Endothelial cell of umbilical vein (primary cell): ENCODE results near the gene PLA2G4E. TPM values are rescaled to one million over a fixed set of nuclear protein-coding genes. Genes with fewer than 3 reads are reported as not detected.

Experiments
- BruUV-seq: library from RNA; stranded (reverse); fragments of 400-500 nt; replicated peaks from 2 replicates; lab custom pipeline; 2021; lab: Mats Ljungman, UMichigan
- CTCF ChIA-PET: fragments of 300-600, 350-600 bp; sonication (Branson Sonifier 250); formaldehyde crosslinking; loops from one replicate; lab custom pipeline; 2021; ENCODE audit warnings: antibody characterized with exemption, inconsistent platforms; lab: Charles Lee
- POLR2A ChIA-PET: fragments of 300-600, 350-600 bp; sonication (Branson Sonifier 250); formaldehyde crosslinking; loops from one replicate; lab custom pipeline; 2021; ENCODE audit warnings: antibody characterized with exemption, inconsistent platforms; lab: Charles Lee
- DNase-seq: peaks from one replicate; pipeline ENCODE4 v3.0.0-alpha.2; 2011; ENCODE audit warnings: low read depth, low spot score
- FAIRE-seq: peaks from 2 replicates; lab custom pipeline; 2011; peaks lifted over from hg19 to GRCh38; lab: Jason Lieb, UNC
- H2AFZ ChIP-seq: 2 replicates; pipeline ENCODE4 v1.6.0; 2012; ENCODE audit warnings: low read depth, low read length, control low read depth, inconsistent platforms
- H3K27ac ChIP-seq: 2 replicates; pipeline ENCODE4 v1.5.1; 2011; ENCODE audit warnings: low read depth, mild to moderate bottlenecking, control low read depth, low read length, moderate library complexity; ENCODE audit not compliant: insufficient read depth
- H3K27me3 ChIP-seq, 2 experiments: 2 replicates each; pipeline versions ENCODE4 v1.6.0 to v1.6.1; 2011; ENCODE audit warnings: low read length in 2 of 2, mixed read lengths in 1 of 2; ENCODE audit not compliant: control insufficient read depth in 2 of 2, insufficient read depth in 2 of 2
- H3K36me3 ChIP-seq, 2 experiments: 2 replicates in 1 of 2; 3 replicates in 1 of 2; pipeline ENCODE4 v1.5.1; 2011; ENCODE audit warnings: low read length in 2 of 2, mild to moderate bottlenecking in 1 of 2, moderate library complexity in 1 of 2; ENCODE audit not compliant: control insufficient read depth in 2 of 2, insufficient read depth in 2 of 2; ENCODE audit errors: extremely low read depth in 1 of 2
- H3K4me1 ChIP-seq: 3 replicates; pipeline ENCODE4 v1.5.1; 2011; ENCODE audit warnings: mild to moderate bottlenecking, low read length; ENCODE audit not compliant: control insufficient read depth, insufficient read depth; ENCODE audit errors: extremely low read depth
- H3K4me2 ChIP-seq: 2 replicates; pipeline ENCODE4 v1.6.1; 2011; ENCODE audit warnings: low read length, control low read depth, mixed read lengths; ENCODE audit not compliant: insufficient read depth
- H3K4me3 ChIP-seq, 3 experiments: fragments of 200-600 bp in 1 of 3; sonication (generic), shearing (Covaris generic) in 1 of 3; replicated peaks in 1 of 3; 2 replicates each; pipeline ENCODE4 v1.5.1; 2011 to 2016; ENCODE audit warnings: control low read depth in 3 of 3, low read length in 3 of 3, mild to moderate bottlenecking in 2 of 3, inconsistent platforms in 1 of 3, low read depth in 1 of 3, moderate library complexity in 1 of 3; ENCODE audit not compliant: insufficient read depth in 1 of 3
- H3K79me2 ChIP-seq: 2 replicates; pipeline ENCODE4 v1.6.0; 2012; ENCODE audit warnings: low read length, inconsistent platforms; ENCODE audit not compliant: control insufficient read depth, insufficient read depth
- H3K9ac ChIP-seq: replicated peaks from 2 replicates; pipeline ENCODE3; 2011; ENCODE audit warnings: low read length, control low read depth; ENCODE audit not compliant: insufficient read depth; ENCODE audit errors: extremely low read depth
- H3K9me1 ChIP-seq: replicated peaks from 3 replicates; pipeline ENCODE4 v1.6.0; 2011; ENCODE audit warnings: mild to moderate bottlenecking, low read length; ENCODE audit not compliant: control insufficient read depth, insufficient read depth; ENCODE audit errors: extremely low read depth
- H3K9me3 ChIP-seq: replicated peaks from 2 replicates; pipeline ENCODE4 v1.5.1; 2012; ENCODE audit warnings: low read length, inconsistent platforms; ENCODE audit not compliant: control insufficient read depth, insufficient read depth
- H4K20me1 ChIP-seq: replicated peaks from 2 replicates; pipeline ENCODE3; 2011; ENCODE audit warnings: mild to moderate bottlenecking, low read length; ENCODE audit not compliant: control insufficient read depth, insufficient read depth; ENCODE audit errors: extremely low read depth
- GATA2 ChIP-seq: IDR thresholded peaks from 2 replicates; pipeline ENCODE4 v1.7.0; 2011; ENCODE audit warnings: low read depth, mild to moderate bottlenecking, moderate library complexity, mixed read lengths, low read length; ENCODE audit not compliant: insufficient read length, insufficient read depth
- JUN ChIP-seq: IDR thresholded peaks from 2 replicates; pipeline ENCODE4 v1.6.1; 2011; ENCODE audit warnings: borderline replicate concordance, low read depth; ENCODE audit not compliant: insufficient read length, insufficient read depth
- MYC ChIP-seq: IDR thresholded peaks from one replicate; pipeline ENCODE4 v1.6.1; 2011; ENCODE audit warnings: mild to moderate bottlenecking, low read depth, low read length
- dilution Hi-C: fragments of 300-500 bp; cut with MboI; formaldehyde crosslinking; loops from one replicate; pipeline ENCODE4 v1.15.0; 2019; ENCODE audit warnings: low sequenced_read_pairs; ENCODE audit not compliant: extremely low pct_ligation_motif_present
- intact Hi-C: fragments of 100-400 bp; cut with micrococcal nuclease; formaldehyde crosslinking; loops from one replicate; pipeline ENCODE4 v1.10.0; 2022
- polyA plus RNA-seq, 4 experiments: library from polyadenylated mRNA; depleted of rRNA in 3 of 4; stranded (reverse) in 3 of 4; unstranded in 1 of 4; fragments of >200 nt; gene quantifications; 2 replicates each; pipeline versions ENCODE4 v1.2.1 to v1.2.3, GENCODE V29; 2011 to 2012; ENCODE audit warnings: missing spikeins in 1 of 4
- total RNA-seq: library from RNA; stranded (reverse); gene quantifications from 2 replicates; pipeline ENCODE4 v1.2.3, GENCODE V29; 2021
- TF ChIP-seq, protein P1 (sequence below): IDR thresholded peaks from 2 replicates; pipeline ENCODE4 v1.6.1; 2011; ENCODE audit not compliant: insufficient read depth, insufficient read length
- TF ChIP-seq, protein P2 (sequence below), 2 donors: IDR thresholded peaks; 1 replicate in 1 of 2; 2 replicates in 1 of 2; pipeline ENCODE4 v1.5.1; 2011; ENCODE audit warnings: low read length in 2 of 2, mild to moderate bottlenecking in 2 of 2, moderate library complexity in 2 of 2, control low read depth in 1 of 2, inconsistent platforms in 1 of 2, low read depth in 1 of 2; ENCODE audit not compliant: insufficient read depth in 1 of 2; ENCODE audit errors: extremely low read depth in 1 of 2

PLA2G4E gene
- total and polyA plus RNA-seq, 2 donors (not counting 3 experiments of a cell fraction or from before 2014, with no cell fraction given), result not detected

DNA sequence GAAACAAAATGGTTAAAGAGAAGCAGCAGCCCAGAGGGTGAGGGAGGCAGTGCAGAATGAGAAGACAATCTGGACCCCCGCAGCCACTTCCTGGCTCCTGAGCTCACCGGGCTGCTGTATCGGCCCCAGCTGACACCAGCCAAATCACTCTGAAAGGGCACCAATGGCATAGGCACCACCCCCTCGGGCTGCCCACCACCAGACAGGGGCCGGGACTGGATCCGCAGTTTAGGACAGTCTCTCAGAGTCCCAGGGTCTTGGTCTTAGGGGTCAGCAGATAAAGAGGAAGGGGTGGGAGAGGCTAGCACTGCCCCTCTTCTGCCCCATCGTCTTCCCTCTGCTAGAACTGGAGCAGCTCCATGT is 30.6 kb downstream of the PLA2G4E start:
- ChIA-PET CTCF (interaction anchor here (0.6 to 11.0 kb wide), 22 partner anchors 9 to 395 kb away, joined by 3 to 116 read pairs (median 6); partner anchors contain the start of gene EHD4), POLR2A (no interaction called here)
- TF ChIP-seq MYC (no peak), JUN (no peak), GATA2 (no peak)
- Histone ChIP-seq H3K9ac (no peak overlapping the region), H3K4me3 (no peak overlapping the region), H3K36me3 (no peaks in the 10 kb centered on the region), H3K4me2 (no peak overlapping the region), H4K20me1 (no peaks in the 10 kb centered on the region), H3K9me1 (no peaks in the 10 kb centered on the region), H3K9me3 (no peaks in the 10 kb centered on the region), H3K27ac (no peak overlapping the region), H3K4me1 (peaks cover 5% of the 10 kb centered on the region), H3K27me3 (no peaks in the 10 kb centered on the region), H3K79me2 (no peaks in the 10 kb centered on the region), H2AFZ (no peak overlapping the region)
- DNase-seq, result no peak
- no peak for FAIRE-seq
- dilution Hi-C loops, result no loop called here
- no TSS peak for BruUV-seq
- intact Hi-C loops, result no loop called here

DNA sequence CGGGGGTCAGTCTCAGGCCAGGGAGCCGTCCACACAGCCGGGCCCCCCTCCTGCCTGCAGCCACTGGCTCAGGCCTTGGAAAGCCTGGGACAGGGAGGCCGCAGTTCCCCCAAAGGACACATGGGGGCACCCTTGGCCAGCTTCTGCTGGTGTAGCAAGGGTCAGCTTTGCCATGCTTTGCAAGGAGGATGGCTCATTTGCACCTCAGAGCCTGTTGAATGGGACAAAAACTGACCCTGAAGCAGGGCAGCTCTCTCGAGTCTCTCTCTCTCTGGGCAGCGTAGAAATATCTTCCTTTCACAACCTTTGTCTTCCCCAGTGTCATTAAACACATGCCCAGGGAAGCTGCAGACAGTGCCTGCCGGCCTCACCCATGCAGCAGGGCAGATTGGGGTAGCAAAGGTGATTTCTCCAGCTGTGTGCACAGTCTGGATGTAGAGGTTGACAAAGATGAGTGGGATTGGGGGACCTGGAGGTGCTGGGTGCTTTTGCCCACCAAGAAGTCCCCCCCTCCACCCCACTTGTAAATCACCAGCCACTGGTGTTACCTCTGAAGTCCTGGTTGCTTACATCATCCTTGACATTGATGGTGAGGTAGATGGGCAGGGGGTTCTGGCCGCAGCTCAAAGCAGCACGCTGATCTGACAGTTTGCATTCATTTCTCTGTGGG is 31.1 kb downstream of the PLA2G4E start:
- Histone ChIP-seq H3K9me1 (no peaks in the 10 kb centered on the region), H3K36me3 (no peaks in the 10 kb centered on the region), H2AFZ (no peak overlapping the region), H3K27ac (no peak overlapping the region), H3K4me2 (no peak overlapping the region), H3K9ac (no peak overlapping the region), H3K4me1 (peaks cover 5% of the 10 kb centered on the region), H3K9me3 (no peaks in the 10 kb centered on the region), H4K20me1 (no peaks in the 10 kb centered on the region), H3K4me3 (no peak overlapping the region), H3K79me2 (no peaks in the 10 kb centered on the region), H3K27me3 (no peaks in the 10 kb centered on the region)
- dilution Hi-C loops (no loop called here), intact Hi-C loops (loop anchor here (1.0 kb wide), 3 partner anchors 68 to 145 kb away; no protein-coding TSS in a partner anchor)
- no TSS peak for BruUV-seq
- FAIRE-seq, result peak; percentile 93
- ChIA-PET POLR2A (no interaction called here), CTCF (interaction anchor here (0.7 to 11.0 kb wide), 30 partner anchors 9 to 396 kb away, joined by 3 to 116 read pairs (median 4); partner anchors contain the start of gene EHD4)
- TF ChIP-seq, protein P1, sequence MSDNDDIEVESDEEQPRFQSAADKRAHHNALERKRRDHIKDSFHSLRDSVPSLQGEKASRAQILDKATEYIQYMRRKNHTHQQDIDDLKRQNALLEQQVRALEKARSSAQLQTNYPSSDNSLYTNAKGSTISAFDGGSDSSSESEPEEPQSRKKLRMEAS, result no peak
- TF ChIP-seq, protein P2, sequence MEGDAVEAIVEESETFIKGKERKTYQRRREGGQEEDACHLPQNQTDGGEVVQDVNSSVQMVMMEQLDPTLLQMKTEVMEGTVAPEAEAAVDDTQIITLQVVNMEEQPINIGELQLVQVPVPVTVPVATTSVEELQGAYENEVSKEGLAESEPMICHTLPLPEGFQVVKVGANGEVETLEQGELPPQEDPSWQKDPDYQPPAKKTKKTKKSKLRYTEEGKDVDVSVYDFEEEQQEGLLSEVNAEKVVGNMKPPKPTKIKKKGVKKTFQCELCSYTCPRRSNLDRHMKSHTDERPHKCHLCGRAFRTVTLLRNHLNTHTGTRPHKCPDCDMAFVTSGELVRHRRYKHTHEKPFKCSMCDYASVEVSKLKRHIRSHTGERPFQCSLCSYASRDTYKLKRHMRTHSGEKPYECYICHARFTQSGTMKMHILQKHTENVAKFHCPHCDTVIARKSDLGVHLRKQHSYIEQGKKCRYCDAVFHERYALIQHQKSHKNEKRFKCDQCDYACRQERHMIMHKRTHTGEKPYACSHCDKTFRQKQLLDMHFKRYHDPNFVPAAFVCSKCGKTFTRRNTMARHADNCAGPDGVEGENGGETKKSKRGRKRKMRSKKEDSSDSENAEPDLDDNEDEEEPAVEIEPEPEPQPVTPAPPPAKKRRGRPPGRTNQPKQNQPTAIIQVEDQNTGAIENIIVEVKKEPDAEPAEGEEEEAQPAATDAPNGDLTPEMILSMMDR (IDR thresholded peaks at IDR 0.05; ENCODE audit: extremely low read depth in 1 of 2, insufficient read depth in 1 of 2, low read depth in 1 of 2, low read length in 2 of 2), result peak; percentile 93 to 97
- DNase-seq, result peak; percentile 77
